ENCODE data around the gene SLC44A3. TPM values are rescaled to one million over a fixed set of nuclear protein-coding genes. Genes with fewer than 3 reads are reported as not detected.

Gene SLC44A3
- total and polyA plus RNA-seq, 7 donors = 1.2 to 28.5 (median 4.7) TPM

GRCh38 chr1:94876362-94876761 is 56.2 kb downstream of the SLC44A3 start:
- Histone ChIP-seq H3K9me3 (no peaks in the 10 kb centered on the region), H3K36me3 (no peaks in the 10 kb centered on the region), H3K27ac (peak overlapping the region in 1 of 4 donors; percentile 9), H3K4me3 (no peak overlapping the region), H3K4me1 (peaks cover 0 to 26% (median 19%) of the 10 kb centered on the region in 4 donors), H3K27me3 (no peaks in the 10 kb centered on the region)
- TF ChIP-seq CTCF (IDR thresholded peaks at IDR 0.05) = no peak
- TF ChIP-seq POLR2AphosphoS5 (IDR thresholded peaks at IDR 0.05) = no peak
- intact Hi-C loops (cut with DNase I) = no loop called here
- 90 to 92% methylated on average over 3 of the region's 3 CpGs for WGBS, 2 donors
- no peak for DNase-seq

- Histone ChIP-seq H3K27ac (no peak overlapping the region), H3K4me1 (peaks cover 0 to 14% (median 12%) of the 10 kb centered on the region in 4 donors), H3K9me3 (no peaks in the 10 kb centered on the region), H3K36me3 (no peaks in the 10 kb centered on the region), H3K27me3 (no peaks in the 10 kb centered on the region), H3K4me3 (no peak overlapping the region)
- intact Hi-C loops (cut with DNase I) = no loop called here
- no peak for TF ChIP-seq POLR2AphosphoS5 (IDR thresholded peaks at IDR 0.05)
- 93 to 98% methylated on average over 5 of the region's 5 CpGs for WGBS, 2 donors
- no peak for DNase-seq
These were observed 58.2 kb downstream of the SLC44A3 start for GRCh38 chr1:94878329-94878728.

- 33 to 68% methylated on average over 4 of the region's 4 CpGs for WGBS, 2 donors
- Histone ChIP-seq H3K4me3 (no peak overlapping the region), H3K27me3 (no peaks in the 10 kb centered on the region), H3K36me3 (no peaks in the 10 kb centered on the region), H3K9me3 (no peaks in the 10 kb centered on the region), H3K27ac (peak overlapping the region; percentile 64 to 81 (median 76)), H3K4me1 (peaks cover 0 to 18% (median 12%) of the 10 kb centered on the region in 4 donors)
- DNase-seq = no peak
- TF ChIP-seq EP300 (IDR thresholded peaks at IDR 0.05) (no peak), POLR2AphosphoS5 (IDR thresholded peaks at IDR 0.05) (peak in 1 of 4 donors; percentile 10), CTCF (IDR thresholded peaks at IDR 0.05) (no peak)
- intact Hi-C loops (cut with DNase I) = no loop called here
These were observed 63.5 kb downstream of the SLC44A3 start for GRCh38 chr1:94883691-94884090.

GRCh38 chr1:94884106-94884505 is 63.9 kb downstream of the SLC44A3 start:
- no peak for DNase-seq
- 67 to 74% methylated on average over 6 of the region's 6 CpGs for WGBS, 2 donors
- intact Hi-C loops (cut with DNase I) = no loop called here
- peak overlapping the region; percentile 64 to 81 (median 76) for H3K27ac ChIP-seq
- no peak overlapping the region for H3K4me3 ChIP-seq
- H3K27me3 ChIP-seq = no peaks in the 10 kb centered on the region
- no peaks in the 10 kb centered on the region for H3K36me3 ChIP-seq
- TF ChIP-seq POLR2A (IDR thresholded peaks at IDR 0.05) (no peak), EP300 (IDR thresholded peaks at IDR 0.05) (no peak), POLR2AphosphoS5 (IDR thresholded peaks at IDR 0.05) (peak in 2 of 4 donors; percentile 7 to 43), CTCF (IDR thresholded peaks at IDR 0.05) (no peak)
- no peaks in the 10 kb centered on the region for H3K9me3 ChIP-seq
- H3K4me1 ChIP-seq = peaks cover 0 to 18% (median 12%) of the 10 kb centered on the region in 4 donors

- TF ChIP-seq POLR2AphosphoS5 (IDR thresholded peaks at IDR 0.05) (no peak), CTCF (IDR thresholded peaks at IDR 0.05) (no peak), EP300 (IDR thresholded peaks at IDR 0.05) (no peak), POLR2A (IDR thresholded peaks at IDR 0.05) (no peak)
- intact Hi-C loops (cut with DNase I) = no loop called here
- Histone ChIP-seq H3K27ac (peak overlapping the region; percentile 64 to 81 (median 76)), H3K27me3 (no peaks in the 10 kb centered on the region), H3K36me3 (no peaks in the 10 kb centered on the region), H3K9me3 (no peaks in the 10 kb centered on the region), H3K4me3 (no peak overlapping the region), H3K4me1 (peaks cover 0 to 18% (median 12%) of the 10 kb centered on the region in 4 donors)
- 76 to 88% methylated on average over 6 of the region's 6 CpGs for WGBS, 2 donors
- DNase-seq = no peak
These were observed 64.3 kb downstream of the SLC44A3 start for GRCh38 chr1:94884507-94884906.
